ENCODE results near the gene MRPS23. TPM values are rescaled to one million over a fixed set of nuclear protein-coding genes. Genes with fewer than 3 reads are reported as not detected.

The MRPS23 gene
- total RNA-seq, 1 experiment from 2014 or later: 97.5 TPM

DNA sequence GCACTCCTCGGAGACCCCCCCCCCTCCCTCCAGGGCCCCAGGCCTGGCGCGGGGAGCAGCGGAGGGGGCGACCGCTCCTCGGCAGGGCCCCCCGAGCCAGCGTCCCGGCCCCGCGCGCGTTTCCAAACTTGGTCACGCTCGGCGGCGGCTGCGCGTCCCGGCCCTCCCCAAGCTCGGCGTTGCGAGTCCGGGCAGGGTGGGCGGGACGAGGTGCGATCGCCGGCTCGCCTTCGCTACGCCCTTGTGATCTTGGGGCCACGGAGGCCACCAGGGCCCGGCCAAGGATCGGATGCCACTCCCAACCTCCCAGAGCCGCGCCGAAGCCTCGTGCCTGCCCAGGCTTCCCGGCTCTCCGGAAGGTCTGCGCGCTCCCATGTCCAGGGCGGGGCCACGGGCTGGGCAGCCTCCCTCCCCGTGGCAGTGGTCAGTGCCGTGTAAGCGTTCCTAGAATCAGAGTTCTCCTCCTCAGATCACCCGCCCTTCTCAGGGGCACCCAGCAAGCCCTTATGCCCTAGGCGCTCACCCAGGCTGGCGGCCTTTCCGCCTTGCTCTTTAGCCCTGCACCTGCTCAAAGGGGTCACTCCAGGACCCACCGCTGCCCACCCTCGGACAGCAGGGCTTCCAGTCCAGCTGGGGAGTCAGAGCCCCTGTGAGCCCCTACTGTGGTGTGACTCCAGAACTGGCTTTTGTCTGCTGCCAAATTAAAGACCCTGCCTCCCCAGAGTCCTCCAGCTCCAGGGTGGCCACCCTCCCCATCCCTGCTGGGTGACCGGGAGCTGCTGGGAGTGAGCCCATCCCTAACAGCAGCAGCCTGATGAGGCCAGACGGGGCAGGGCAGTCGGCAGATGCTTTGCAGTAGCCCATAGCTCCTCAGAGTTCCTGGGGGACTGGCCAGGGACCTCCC lies 12.2 kb upstream of the MRPS23 start:
- CTCF ChIA-PET: interaction anchor here (1.9 to 2.6 kb wide), 3 partner anchors 13 to 138 kb away, joined by 9 to 15 read pairs (median 13); no protein-coding TSS in a partner anchor
- POLR2A ChIA-PET (ENCODE audit: unreplicated experiment): interaction anchor here (0.6 kb wide), 2 partner anchors 15 to 141 kb away, joined by 3 read pairs; no protein-coding TSS in a partner anchor
- Histone ChIP-seq H3K27me3 (ENCODE audit: low read length) (no peaks in the 10 kb centered on the region), H2AFZ (ENCODE audit: low read length) (peak overlapping the region; percentile 56), H4K20me1 (ENCODE audit: low read length) (no peaks in the 10 kb centered on the region), H3K9me2 (replicated peaks; ENCODE audit: low read length) (no peaks in the 10 kb centered on the region), H3K36me3 (ENCODE audit: low read depth, low read length) (peaks cover 6% of the 10 kb centered on the region; the same call in 1 of the 2 replicates), H3F3A (ENCODE audit: low read length, unreplicated experiment) (no peaks in the 10 kb centered on the region), H3K4me1 (ENCODE audit: insufficient read depth, low read length) (peaks cover 28% of the 10 kb centered on the region), H3K79me2 (ENCODE audit: low read length) (no peaks in the 10 kb centered on the region), H3K27ac (ENCODE audit: low read length) (peak overlapping the region; percentile 8; the same call in 1 of the 2 replicates), H3K9ac (ENCODE audit: low read length) (peak overlapping the region; percentile 50), H3K4me2 (ENCODE audit: low read length) (peak overlapping the region; percentile 89), H3K4me3 (ENCODE audit: low read length) (peak overlapping the region; percentile 63), H3K9me3 (ENCODE audit: low read length) (no peaks in the 10 kb centered on the region)
- intact Hi-C loops (cut with micrococcal nuclease): no loop called here
- peak; percentile 43 for DNase-seq
- no TSS peak for BruUV-seq (replicated peaks)
- ATAC-seq: peak; percentile 75
- TF ChIP-seq, protein P1, sequence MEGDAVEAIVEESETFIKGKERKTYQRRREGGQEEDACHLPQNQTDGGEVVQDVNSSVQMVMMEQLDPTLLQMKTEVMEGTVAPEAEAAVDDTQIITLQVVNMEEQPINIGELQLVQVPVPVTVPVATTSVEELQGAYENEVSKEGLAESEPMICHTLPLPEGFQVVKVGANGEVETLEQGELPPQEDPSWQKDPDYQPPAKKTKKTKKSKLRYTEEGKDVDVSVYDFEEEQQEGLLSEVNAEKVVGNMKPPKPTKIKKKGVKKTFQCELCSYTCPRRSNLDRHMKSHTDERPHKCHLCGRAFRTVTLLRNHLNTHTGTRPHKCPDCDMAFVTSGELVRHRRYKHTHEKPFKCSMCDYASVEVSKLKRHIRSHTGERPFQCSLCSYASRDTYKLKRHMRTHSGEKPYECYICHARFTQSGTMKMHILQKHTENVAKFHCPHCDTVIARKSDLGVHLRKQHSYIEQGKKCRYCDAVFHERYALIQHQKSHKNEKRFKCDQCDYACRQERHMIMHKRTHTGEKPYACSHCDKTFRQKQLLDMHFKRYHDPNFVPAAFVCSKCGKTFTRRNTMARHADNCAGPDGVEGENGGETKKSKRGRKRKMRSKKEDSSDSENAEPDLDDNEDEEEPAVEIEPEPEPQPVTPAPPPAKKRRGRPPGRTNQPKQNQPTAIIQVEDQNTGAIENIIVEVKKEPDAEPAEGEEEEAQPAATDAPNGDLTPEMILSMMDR (conservative IDR thresholded peaks at IDR 0.05; ENCODE audit: low read depth, low read length): no peak
- TF ChIP-seq EZH2 (IDR thresholded peaks at IDR 0.05; ENCODE audit: low read length, unreplicated experiment) (no peak), EZH2phosphoT487 (IDR thresholded peaks at IDR 0.05; ENCODE audit: borderline replicate concordance, low read length) (no peak)

DNA sequence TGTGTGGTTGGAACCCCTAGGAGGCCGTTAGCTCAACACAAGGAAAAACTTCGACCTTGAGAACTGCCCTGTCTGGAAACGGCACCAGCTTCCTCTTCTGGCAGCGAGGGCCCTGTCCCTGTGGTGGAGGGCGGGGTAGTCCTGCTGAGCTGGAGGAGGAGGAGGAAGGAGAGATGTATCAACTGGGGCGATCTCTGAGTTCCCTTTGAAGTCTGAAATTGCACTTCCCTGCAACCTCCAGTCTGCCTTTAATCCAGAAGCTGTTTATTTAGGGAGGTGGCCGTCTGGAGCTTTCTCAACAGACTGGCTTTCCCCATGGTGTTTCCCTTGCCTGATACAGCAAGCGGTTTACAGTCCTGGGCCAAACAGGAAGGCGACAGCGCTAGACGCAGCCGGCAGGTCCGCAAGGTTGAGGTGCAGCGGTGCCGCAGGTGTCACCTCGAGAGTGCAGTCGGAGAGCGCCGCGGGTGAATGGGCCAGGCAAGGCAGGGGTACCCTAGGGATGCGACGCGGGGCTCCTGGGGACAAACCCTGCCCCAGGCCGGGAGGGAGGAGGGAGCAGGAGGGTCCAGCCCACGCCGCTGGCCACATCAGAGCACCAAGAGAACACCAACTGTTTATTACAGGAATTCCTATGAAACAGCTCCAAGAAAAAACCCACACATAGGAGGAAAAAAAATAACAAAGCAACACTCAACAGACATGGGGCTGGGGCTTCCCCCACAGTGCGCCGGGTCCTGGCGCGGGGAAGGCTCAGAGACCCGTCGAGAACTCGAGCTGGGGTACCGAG lies 11.4 kb upstream of the MRPS23 start:
- Histone ChIP-seq H3K36me3 (ENCODE audit: low read depth, low read length) (peaks cover 3% of the 10 kb centered on the region; the same call in 1 of the 2 replicates), H3K4me2 (ENCODE audit: low read length) (peak overlapping the region; percentile 89), H3K79me2 (ENCODE audit: low read length) (no peaks in the 10 kb centered on the region), H2AFZ (ENCODE audit: low read length) (peak overlapping the region; percentile 56), H3K9ac (ENCODE audit: low read length) (peak overlapping the region; percentile 50), H3K4me1 (ENCODE audit: insufficient read depth, low read length) (peaks cover 27% of the 10 kb centered on the region), H3F3A (ENCODE audit: low read length, unreplicated experiment) (no peaks in the 10 kb centered on the region), H3K9me2 (replicated peaks; ENCODE audit: low read length) (no peaks in the 10 kb centered on the region), H4K20me1 (ENCODE audit: low read length) (no peaks in the 10 kb centered on the region), H3K27me3 (ENCODE audit: low read length) (no peaks in the 10 kb centered on the region), H3K27ac (ENCODE audit: low read length) (peak overlapping the region; percentile 8), H3K9me3 (ENCODE audit: low read length) (no peaks in the 10 kb centered on the region), H3K4me3 (ENCODE audit: low read length) (peak overlapping the region; percentile 63)
- CTCF ChIA-PET: interaction anchor here (0.6 to 2.6 kb wide), 6 partner anchors 9 to 139 kb away, joined by 3 to 15 read pairs (median 8); no protein-coding TSS in a partner anchor
- POLR2A ChIA-PET (ENCODE audit: unreplicated experiment): interaction anchor here (0.5 to 0.9 kb wide), 6 partner anchors 16 to 223 kb away, joined by 3 to 16 read pairs (median 4); no protein-coding TSS in a partner anchor
- intact Hi-C loops (cut with micrococcal nuclease): no loop called here
- peak; percentile 50 for DNase-seq
- no TSS peak for BruUV-seq (replicated peaks)
- TF ChIP-seq EZH2 (IDR thresholded peaks at IDR 0.05; ENCODE audit: low read length, unreplicated experiment) (no peak), EZH2phosphoT487 (IDR thresholded peaks at IDR 0.05; ENCODE audit: borderline replicate concordance, low read length) (no peak)
- TF ChIP-seq, protein P1 (conservative IDR thresholded peaks at IDR 0.05; ENCODE audit: low read depth, low read length): no peak
- ATAC-seq: peak; percentile 30
